K562 (cell line): ENCODE data around the gene DAZAP1. TPM values are rescaled to one million over a fixed set of nuclear protein-coding genes. Genes with fewer than 3 reads are reported as not detected.

Experiments used
- ETV6 ChIP-seq, 3 experiments: fragments of 150-350 bp in 1 of 3; sonication (generic) in 1 of 3; formaldehyde crosslinking in 1 of 3; IDR thresholded peaks; 2 replicates each; pipeline versions ENCODE4 v1.6.1 to v1.8.0; 2014 to 2022; ENCODE audit warnings: borderline replicate concordance in 2 of 3, low read depth in 2 of 3, antibody characterized with exemption in 1 of 3, low read length in 1 of 3, mild to moderate bottlenecking in 1 of 3, missing genetic modification reagents in 1 of 3
- HNRNPUL1 ChIP-seq: fragments of 200-400 bp; formaldehyde crosslinking; IDR thresholded peaks from 2 replicates; pipeline ENCODE4 v1.6.1; 2017; ENCODE audit warnings: low read length
- ID3 ChIP-seq, 2 experiments: fragments of 250-450 bp in 1 of 2; fragments of 450-650 bp in 1 of 2; sonication (Bioruptor Pico) in 1 of 2; IDR thresholded peaks; 2 replicates each; pipeline versions ENCODE4 v1.6.1 to v1.8.0; 2016 to 2021; ENCODE audit warnings: mild to moderate bottlenecking in 2 of 2, moderate library complexity in 2 of 2, missing compliant biosample characterization in 1 of 2, missing genetic modification characterization in 1 of 2
- MAFF ChIP-seq: IDR thresholded peaks from 2 replicates; pipeline ENCODE4 v1.6.1; 2012; ENCODE audit warnings: low read length, improper control_type of control experiment
- MYNN ChIP-seq, 2 experiments: sonication (generic); formaldehyde crosslinking in 1 of 2; IDR thresholded peaks; 2 replicates each; pipeline versions ENCODE4 v1.5.0 to v1.6.1; 2016 to 2020; ENCODE audit warnings: antibody characterized with exemption in 1 of 2, missing genetic modification reagents in 1 of 2
- NBN ChIP-seq: fragments of 450-650 bp; IDR thresholded peaks from 2 replicates; pipeline ENCODE4 v1.6.1; 2016; ENCODE audit warnings: low read depth, mild to moderate bottlenecking
- RBM15 ChIP-seq: fragments of 200-400 bp; formaldehyde crosslinking; IDR thresholded peaks from 2 replicates; pipeline ENCODE4 v1.6.1; 2018; ENCODE audit warnings: mild to moderate bottlenecking, low read length, moderate library complexity; ENCODE audit not compliant: insufficient read depth
- SMARCB1 ChIP-seq: IDR thresholded peaks from 2 replicates; pipeline ENCODE4 v1.6.1; 2011; ENCODE audit warnings: improper control_type of control experiment, low read depth; ENCODE audit not compliant: insufficient read length
- TSC22D4 ChIP-seq: fragments of 450-650 bp; IDR thresholded peaks from 2 replicates; pipeline ENCODE4 v1.6.1; 2016; ENCODE audit warnings: missing genetic modification characterization, missing biosample characterization, control low read depth
- ZBTB40 ChIP-seq, 2 experiments: fragments of 450-650 bp in 1 of 2; sonication (generic) in 1 of 2; formaldehyde crosslinking in 1 of 2; IDR thresholded peaks; 2 replicates each; pipeline versions ENCODE4 v1.7.1 to v1.9.0; 2016 to 2022; ENCODE audit warnings: inconsistent platforms in 1 of 2, mild to moderate bottlenecking in 1 of 2, missing genetic modification reagents in 1 of 2
- ZNF12 ChIP-seq: sonication (generic); formaldehyde crosslinking; IDR thresholded peaks from 2 replicates; pipeline ENCODE4 v1.4.0; 2020; ENCODE audit warnings: mild to moderate bottlenecking, missing genetic modification reagents
- polyA plus RNA-seq, 8 experiments: library from polyadenylated mRNA; depleted of rRNA in 4 of 8; stranded (reverse) in 5 of 8; unstranded in 3 of 8; fragments of >200 nt; fragmentation: Nextera tagmentation in 2 of 8; fragmentation: Illumina TruSeq in 1 of 8; extraction: Ambion mirVana in 2 of 8; extraction: Trizol in 1 of 8; gene quantifications; 2 replicates each; pipeline versions ENCODE4 v1.2.1 to v1.2.3, GENCODE V29; 2011 to 2014; ENCODE audit warnings: inconsistent platforms in 1 of 8, missing spikeins in 1 of 8
- total RNA-seq, 7 experiments: library from RNA; depleted of rRNA in 6 of 7; stranded (reverse); fragments of >200 nt in 6 of 7; fragmentation: Illumina TruSeq in 2 of 7; extraction: Trizol in 2 of 7; gene quantifications; 2 replicates each; pipeline versions ENCODE4 v1.2.1 to v1.2.3, GENCODE V29; 2011 to 2021; ENCODE audit warnings: low replicate concordance in 1 of 7
- TF ChIP-seq, protein P1 (sequence below), 3 experiments: fragments of 200-800 bp in 1 of 3; sonication (Bioruptor generic) in 1 of 3; sonication (generic) in 1 of 3; formaldehyde crosslinking in 1 of 3; IDR thresholded peaks; 2 replicates each; pipeline versions ENCODE4 v1.6.1 to v1.8.0; 2016 to 2022; ENCODE audit warnings: mild to moderate bottlenecking in 2 of 3, missing compliant biosample characterization in 2 of 3, missing genetic modification characterization in 2 of 3, missing genetic modification reagents in 1 of 3

The DAZAP1 gene
- total and polyA plus RNA-seq, 9 of the 15 experiments (the other 6 are each of a cell fraction or from before 2014, with no cell fraction given): 10.8 to 289 (median 142) TPM

DNA sequence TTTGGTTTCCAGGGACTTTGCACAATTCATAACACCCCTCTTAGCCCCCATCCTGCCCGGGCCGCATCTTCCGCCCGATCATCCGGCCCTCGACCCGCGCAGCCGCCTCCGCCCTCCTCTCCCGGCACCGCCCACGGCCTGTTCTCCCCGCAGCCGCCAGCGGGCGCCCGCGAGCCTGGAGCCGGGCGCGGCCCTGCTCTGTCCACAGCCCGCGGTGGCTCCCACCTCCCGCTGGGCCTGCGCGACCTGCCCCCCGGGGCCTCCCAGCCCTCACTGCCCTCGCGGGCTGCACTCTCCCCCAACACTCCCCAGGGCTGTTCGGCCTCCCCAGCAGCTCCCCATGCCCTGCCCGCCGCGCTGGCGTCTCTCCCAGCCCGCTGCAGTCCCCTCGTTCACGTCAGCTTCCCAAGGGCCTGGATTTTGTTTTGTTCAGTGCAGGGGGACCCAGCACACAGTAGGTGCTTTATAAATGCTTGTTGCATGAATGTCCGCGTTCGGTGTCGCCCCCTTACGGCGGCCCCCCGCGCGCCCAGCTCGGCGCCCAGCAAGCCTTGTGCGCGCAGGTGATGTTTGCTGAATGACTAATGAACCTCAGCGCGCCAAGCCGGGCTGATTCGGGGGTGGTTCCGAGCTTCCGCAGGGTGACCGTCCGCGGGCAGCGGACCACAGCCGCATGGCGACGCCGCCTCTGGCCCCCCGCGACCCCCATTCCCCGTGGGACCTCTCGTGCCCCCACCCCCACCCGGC is 38.0 kb downstream of the DAZAP1 start (continued):
- TF ChIP-seq, protein P1, sequence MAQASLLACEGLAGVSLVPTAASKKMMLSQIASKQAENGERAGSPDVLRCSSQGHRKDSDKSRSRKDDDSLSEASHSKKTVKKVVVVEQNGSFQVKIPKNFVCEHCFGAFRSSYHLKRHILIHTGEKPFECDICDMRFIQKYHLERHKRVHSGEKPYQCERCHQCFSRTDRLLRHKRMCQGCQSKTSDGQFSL (CRISPR knock-in tag; IDR thresholded peaks at IDR 0.05): peak; percentile 83
- TF ChIP-seq, protein P1 (tag; IDR thresholded peaks at IDR 0.05): no peak
- TF ChIP-seq ZBTB40 (IDR thresholded peaks at IDR 0.05) (no peak), ZBTB40 (CRISPR knock-in tag; IDR thresholded peaks at IDR 0.05) (no peak), ZNF12 (CRISPR knock-in tag) (peak; percentile 20; the same call in 1 of the 2 replicates), ETV6 (IDR thresholded peaks at IDR 0.05; ENCODE audit: borderline replicate concordance in 1 of 2, low read depth in 2 of 2, low read length in 1 of 2) (no peak), ETV6 (CRISPR knock-in tag; IDR thresholded peaks at IDR 0.05; ENCODE audit: borderline replicate concordance) (no peak), MYNN (IDR thresholded peaks at IDR 0.05) (no peak), MYNN (CRISPR knock-in tag; IDR thresholded peaks at IDR 0.05) (no peak), RBM15 (no peak), ID3 (CRISPR knock-in tag; IDR thresholded peaks at IDR 0.05) (no peak), ID3 (tag; IDR thresholded peaks at IDR 0.05) (peak; percentile 76), MAFF (no peak), SMARCB1 (no peak), HNRNPUL1 (no peak), TSC22D4 (tag) (no peak), NBN (0 out of 2 replicates have a peak, but pooled peaks have one; percentile 10)
